GM06990 (cell line): ENCODE measurements around the gene ELAVL4.

Source experiments
- DNase-seq: peaks from one replicate; pipeline ENCODE4 v3.0.0-alpha.2; 2011; ENCODE audit not compliant: insufficient read length; ENCODE audit errors: extremely low read depth
- H3K27me3 ChIP-seq: replicated peaks from 2 replicates; pipeline ENCODE4 v1.6.0; 2011; ENCODE audit warnings: low read length; ENCODE audit not compliant: control insufficient read depth, insufficient read depth
- H3K36me3 ChIP-seq: 2 replicates; pipeline ENCODE4 v1.5.1; 2011; ENCODE audit warnings: low read length; ENCODE audit not compliant: control insufficient read depth, insufficient read depth
- H3K4me3 ChIP-seq: replicated peaks from 2 replicates; pipeline ENCODE4 v1.5.1; 2011; ENCODE audit warnings: low read depth, mild to moderate bottlenecking, control low read depth, low read length
- CTCF ChIP-seq: IDR thresholded peaks from 2 replicates; pipeline ENCODE4 v1.5.1; 2011; ENCODE audit warnings: low read length, control low read depth, mild to moderate bottlenecking, inconsistent platforms; ENCODE audit not compliant: insufficient read depth, poor library complexity, severe bottlenecking

Gene ELAVL4

DNA sequence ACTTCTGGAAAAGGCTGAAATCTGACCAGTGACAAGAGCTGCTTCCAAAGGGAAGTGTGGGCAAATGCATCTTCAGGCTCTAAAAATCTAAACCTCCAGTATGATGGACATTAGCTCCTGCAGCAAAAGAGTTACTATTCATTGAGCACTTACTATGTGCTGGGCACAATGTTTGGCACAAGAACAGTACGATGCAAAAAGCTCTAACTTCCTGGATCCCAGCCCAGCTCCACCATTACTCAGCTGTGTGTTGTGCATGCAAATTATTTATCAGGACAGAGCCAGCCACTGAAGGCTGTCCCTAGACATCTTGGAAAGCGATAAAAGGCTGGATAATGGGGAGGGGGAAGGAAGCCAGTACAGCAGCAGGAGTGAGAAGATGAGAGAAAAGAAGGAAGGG is 143.5 kb downstream of the ELAVL4 start:
- no peak overlapping the region for H3K4me3 ChIP-seq
- TF ChIP-seq CTCF: no peak
- DNase-seq: no peak
- no peaks in the 10 kb centered on the region; the same call in 1 of the 2 replicates for H3K27me3 ChIP-seq
- H3K36me3 ChIP-seq: no peaks in the 10 kb centered on the region
